Retinal pigment epithelial cell (primary cell): ENCODE measurements around the gene L3MBTL4.

ENCODE experiments used
- DNase-seq: peaks from one replicate; pipeline ENCODE4 v3.0.0-alpha.2; 2010; ENCODE audit warnings: low read depth
- H3K4me3 ChIP-seq: 2 replicates; pipeline ENCODE4 v1.5.1; 2011; ENCODE audit warnings: mild to moderate bottlenecking, low read length, control low read depth, moderate library complexity
- CTCF ChIP-seq: conservative IDR thresholded peaks from 2 replicates; pipeline ENCODE4 v1.5.1; 2011; ENCODE audit warnings: low read depth, low read length, control low read depth, inconsistent platforms

The L3MBTL4 gene

GRCh38 chr18:6374340-6374739, 40.4 kb downstream of the L3MBTL4 start:
- H3K4me3 ChIP-seq, result no peak overlapping the region
- no peak for TF ChIP-seq CTCF
- no peak for DNase-seq

- H3K4me3 ChIP-seq, result no peak overlapping the region
- no peak for TF ChIP-seq CTCF
- no peak for DNase-seq
These were observed 41.5 kb downstream of the L3MBTL4 start for GRCh38 chr18:6373187-6373586.

- TF ChIP-seq CTCF, result no peak
- H3K4me3 ChIP-seq, result no peak overlapping the region
- DNase-seq, result no peak
These were observed 43.6 kb downstream of the L3MBTL4 start for GRCh38 chr18:6370886-6371635.

- no peak overlapping the region for H3K4me3 ChIP-seq
- TF ChIP-seq CTCF, result no peak
- no peak for DNase-seq
These were observed 44.3 kb downstream of the L3MBTL4 start for GRCh38 chr18:6370410-6370809.

GRCh38 chr18:6368017-6368416, 46.7 kb downstream of the L3MBTL4 start:
- no peak for DNase-seq

GRCh38 chr18:6367208-6367607, 47.5 kb downstream of the L3MBTL4 start:
- DNase-seq, result no peak
- H3K4me3 ChIP-seq, result no peak overlapping the region
- TF ChIP-seq CTCF, result no peak

More at GRCh38 chr18:6368017-6368416, 46.7 kb downstream of the L3MBTL4 start:
- no peak overlapping the region for H3K4me3 ChIP-seq
- TF ChIP-seq CTCF, result no peak

- TF ChIP-seq CTCF, result no peak
- no peak overlapping the region for H3K4me3 ChIP-seq
- DNase-seq, result no peak
These were observed 47.9 kb downstream of the L3MBTL4 start for GRCh38 chr18:6366776-6367175.
